Endothelial cell of umbilical vein (primary cell): ENCODE measurements around the gene MAML3.

Experiments used
- EZH2 ChIP-seq: IDR thresholded peaks from 2 replicates; pipeline ENCODE4 v1.6.1; 2012; ENCODE audit warnings: borderline replicate concordance, low read depth, mild to moderate bottlenecking, moderate library complexity, low read length, inconsistent platforms; ENCODE audit not compliant: severe bottlenecking
- FOS ChIP-seq: IDR thresholded peaks from 2 replicates; pipeline ENCODE4 v1.6.1; 2011; ENCODE audit warnings: mild to moderate bottlenecking, low read length, moderate library complexity, borderline replicate concordance; ENCODE audit not compliant: insufficient read depth
- GATA2 ChIP-seq: IDR thresholded peaks from 2 replicates; pipeline ENCODE4 v1.7.0; 2011; ENCODE audit warnings: low read depth, mild to moderate bottlenecking, moderate library complexity, mixed read lengths, low read length; ENCODE audit not compliant: insufficient read length, insufficient read depth
- JUN ChIP-seq: IDR thresholded peaks from 2 replicates; pipeline ENCODE4 v1.6.1; 2011; ENCODE audit warnings: borderline replicate concordance, low read depth; ENCODE audit not compliant: insufficient read length, insufficient read depth
- MYC ChIP-seq: IDR thresholded peaks from one replicate; pipeline ENCODE4 v1.6.1; 2011; ENCODE audit warnings: mild to moderate bottlenecking, low read depth, low read length
- POLR2A ChIP-seq: IDR thresholded peaks from 2 replicates; pipeline ENCODE4 v1.6.1; 2012; ENCODE audit warnings: low read depth, mild to moderate bottlenecking, control low read depth, low read length
- POLR2AphosphoS5 ChIP-seq: IDR thresholded peaks from 2 replicates; pipeline ENCODE4 v1.6.1; 2012; ENCODE audit warnings: low read depth, mild to moderate bottlenecking, control low read depth, low read length, moderate library complexity; ENCODE audit not compliant: insufficient read depth
- TF ChIP-seq, protein P1 (sequence below), 2 donors: IDR thresholded peaks; 1 replicate in 1 of 2; 2 replicates in 1 of 2; pipeline ENCODE4 v1.5.1; 2011; ENCODE audit warnings: low read length in 2 of 2, mild to moderate bottlenecking in 2 of 2, moderate library complexity in 2 of 2, control low read depth in 1 of 2, inconsistent platforms in 1 of 2, low read depth in 1 of 2; ENCODE audit not compliant: insufficient read depth in 1 of 2; ENCODE audit errors: extremely low read depth in 1 of 2
- TF ChIP-seq, protein P2 (sequence below): IDR thresholded peaks from 2 replicates; pipeline ENCODE4 v1.6.1; 2011; ENCODE audit not compliant: insufficient read depth, insufficient read length

DNA sequence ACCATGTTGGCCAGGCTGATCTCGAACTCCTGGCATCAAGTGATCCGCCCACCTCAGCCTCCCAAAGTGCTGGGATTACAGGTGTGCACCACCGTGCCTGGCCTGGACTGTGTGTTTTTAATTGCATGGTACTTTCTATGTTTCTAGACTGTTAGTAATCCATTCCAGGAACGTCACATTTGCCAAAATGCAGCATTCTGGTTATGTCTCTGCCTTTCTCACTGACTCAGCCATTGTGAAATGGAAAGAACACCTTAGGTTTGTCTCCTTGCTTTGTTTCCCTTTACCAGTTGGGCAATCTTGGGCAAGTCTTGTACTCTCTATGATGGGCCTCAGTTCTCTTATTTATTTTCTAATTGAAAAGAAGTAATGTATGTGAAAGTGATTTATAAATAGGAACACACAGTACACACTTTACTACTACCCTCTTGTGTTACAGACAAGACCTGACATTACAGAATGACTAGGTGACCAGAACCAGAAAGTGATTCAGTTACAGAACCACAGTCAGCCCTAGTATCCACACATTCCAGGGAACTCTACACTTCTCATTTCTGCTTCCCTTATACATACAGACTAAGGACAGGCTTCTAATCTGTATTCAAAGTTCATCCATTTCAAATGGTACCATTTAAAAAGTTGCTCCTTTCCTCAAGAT lies 301.2 kb downstream of the MAML3 start:
- TF ChIP-seq, protein P1, sequence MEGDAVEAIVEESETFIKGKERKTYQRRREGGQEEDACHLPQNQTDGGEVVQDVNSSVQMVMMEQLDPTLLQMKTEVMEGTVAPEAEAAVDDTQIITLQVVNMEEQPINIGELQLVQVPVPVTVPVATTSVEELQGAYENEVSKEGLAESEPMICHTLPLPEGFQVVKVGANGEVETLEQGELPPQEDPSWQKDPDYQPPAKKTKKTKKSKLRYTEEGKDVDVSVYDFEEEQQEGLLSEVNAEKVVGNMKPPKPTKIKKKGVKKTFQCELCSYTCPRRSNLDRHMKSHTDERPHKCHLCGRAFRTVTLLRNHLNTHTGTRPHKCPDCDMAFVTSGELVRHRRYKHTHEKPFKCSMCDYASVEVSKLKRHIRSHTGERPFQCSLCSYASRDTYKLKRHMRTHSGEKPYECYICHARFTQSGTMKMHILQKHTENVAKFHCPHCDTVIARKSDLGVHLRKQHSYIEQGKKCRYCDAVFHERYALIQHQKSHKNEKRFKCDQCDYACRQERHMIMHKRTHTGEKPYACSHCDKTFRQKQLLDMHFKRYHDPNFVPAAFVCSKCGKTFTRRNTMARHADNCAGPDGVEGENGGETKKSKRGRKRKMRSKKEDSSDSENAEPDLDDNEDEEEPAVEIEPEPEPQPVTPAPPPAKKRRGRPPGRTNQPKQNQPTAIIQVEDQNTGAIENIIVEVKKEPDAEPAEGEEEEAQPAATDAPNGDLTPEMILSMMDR (IDR thresholded peaks at IDR 0.05; ENCODE audit: extremely low read depth in 1 of 2, insufficient read depth in 1 of 2, low read depth in 1 of 2, low read length in 2 of 2): no peak
- no peak for TF ChIP-seq MYC
- no peak for TF ChIP-seq GATA2
- TF ChIP-seq EZH2: no peak
- TF ChIP-seq POLR2AphosphoS5: no peak
- TF ChIP-seq POLR2A: no peak
- TF ChIP-seq, protein P2, sequence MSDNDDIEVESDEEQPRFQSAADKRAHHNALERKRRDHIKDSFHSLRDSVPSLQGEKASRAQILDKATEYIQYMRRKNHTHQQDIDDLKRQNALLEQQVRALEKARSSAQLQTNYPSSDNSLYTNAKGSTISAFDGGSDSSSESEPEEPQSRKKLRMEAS: no peak
- TF ChIP-seq FOS: no peak
- no peak for TF ChIP-seq JUN
